GM23338 (cell line): Measurements from ENCODE around the gene CHN2.

Experiments
- CREB1 ChIP-seq: fragments of 250-450 bp; sonication (Bioruptor Pico); IDR thresholded peaks from 2 replicates; pipeline ENCODE4 v1.5.0; 2020; ENCODE audit warnings: low read depth, mild to moderate bottlenecking, moderate library complexity
- CTCF ChIP-seq, 2 experiments: fragments of 200-600 bp in 1 of 2; sonication (generic) in 1 of 2; conservative IDR thresholded peaks; 2 replicates each; pipeline versions ENCODE4 v1.5.1 to v1.6.1; 2016 to 2017; ENCODE audit warnings: antibody characterized with exemption in 2 of 2, low read depth in 2 of 2, mild to moderate bottlenecking in 2 of 2, moderate library complexity in 1 of 2
- EZH2 ChIP-seq: fragments of 200-600 bp; sonication (generic); IDR thresholded peaks from one replicate; pipeline ENCODE4 v1.8.0; 2017; ENCODE audit warnings: antibody characterized with exemption, mild to moderate bottlenecking, low read depth; ENCODE audit not compliant: unreplicated experiment
- EZH2phosphoT487 ChIP-seq: fragments of 200-600 bp; sonication (generic); IDR thresholded peaks from one replicate; pipeline ENCODE4 v1.8.1; 2018; ENCODE audit warnings: antibody characterized with exemption; ENCODE audit not compliant: unreplicated experiment
- NANOG ChIP-seq: IDR thresholded peaks from 2 replicates; pipeline ENCODE4 v1.6.1; 2016; ENCODE audit warnings: antibody characterized with exemption, borderline replicate concordance
- POLR2AphosphoS5 ChIP-seq: IDR thresholded peaks from 2 replicates; pipeline ENCODE4 v1.6.1; 2016; ENCODE audit warnings: antibody characterized with exemption, low read depth
- REST ChIP-seq: IDR thresholded peaks from one replicate; pipeline ENCODE4 v1.6.1; 2018; ENCODE audit warnings: antibody characterized with exemption; ENCODE audit not compliant: unreplicated experiment

GRCh38 chr7:29271319-29271658, 76.7 kb downstream of the CHN2 start:
- TF ChIP-seq EZH2: no peak
- no peak for TF ChIP-seq EZH2phosphoT487
- no peak for TF ChIP-seq CTCF (conservative IDR thresholded peaks at IDR 0.05; ENCODE audit: low read depth in 2 of 2)
- TF ChIP-seq REST: no peak
- TF ChIP-seq NANOG: no peak
- TF ChIP-seq CREB1 (CRISPR knock-in tag): no peak
- TF ChIP-seq POLR2AphosphoS5: no peak
